ENCODE measurements around the gene ZNF175.

The ZNF175 gene
- long read RNA-seq, full-length matches to known transcripts = 1 of 5 reads
- long read RNA-seq, partial matches to known transcripts = 2 of 5 reads
- long read RNA-seq, other reads (novel, unspliced or antisense) = 2 of 5 reads

DNA sequence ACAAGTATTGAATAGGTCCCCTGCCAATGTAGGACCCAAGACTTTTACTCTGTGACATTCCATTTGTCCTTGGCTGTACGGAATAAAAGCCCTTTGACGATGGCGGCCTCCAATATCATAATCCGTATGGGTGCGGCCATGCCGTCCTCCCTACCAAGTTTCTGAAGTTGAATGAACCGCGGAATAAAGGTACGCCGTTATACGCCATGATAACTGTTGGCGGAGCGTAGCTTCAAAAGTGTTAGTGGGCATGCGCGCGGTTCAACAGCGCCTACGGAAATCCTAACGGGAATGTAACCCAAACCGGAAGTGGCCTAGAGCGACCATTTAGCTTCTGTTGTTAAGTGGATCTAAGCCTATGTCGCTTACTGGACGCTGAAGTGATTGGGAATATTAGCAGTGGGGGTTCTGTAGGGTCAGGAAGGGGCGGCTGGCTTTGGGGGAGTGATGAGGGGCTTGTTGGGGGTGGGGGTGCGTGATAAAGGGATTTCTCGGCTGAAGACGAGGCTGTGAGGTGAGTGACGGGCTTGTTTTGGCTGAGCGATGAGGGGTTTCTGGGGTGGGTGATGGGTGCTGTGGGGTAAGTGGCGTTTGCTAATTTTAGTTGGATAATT lies at the start of gene ZNF175:
ZNF175 (plus strand) TSS at position 322 of the 614 bp plus-strand sequence. CDS start 2,047 bp downstream, outside the sequence.
- peak; percentile 92 to 95 for DNase-seq (ENCODE audit: low read depth in 1 of 2, low spot score in 1 of 2)

DNA sequence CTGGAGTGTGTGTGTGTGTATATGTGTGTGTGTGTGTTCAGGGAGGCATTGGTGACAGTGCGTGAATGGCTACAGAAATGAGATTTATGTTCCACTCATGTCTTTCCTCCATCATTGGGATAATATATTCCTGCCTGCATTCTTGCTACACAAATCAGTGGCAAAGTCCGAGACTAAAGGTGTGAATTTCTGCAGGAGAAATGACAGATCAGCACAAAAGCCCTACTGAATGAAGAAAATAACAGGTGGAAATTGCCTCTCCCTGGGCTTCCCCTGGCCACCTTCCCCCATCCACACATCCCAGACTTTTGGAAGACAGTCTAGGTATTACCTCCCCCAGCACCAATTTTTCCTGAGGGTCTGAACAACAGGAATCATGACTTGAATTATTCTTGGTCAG lies 49.7 kb upstream of the ZNF175 start:
- no peak for DNase-seq (ENCODE audit: low read depth in 1 of 2, low spot score in 1 of 2)
- TF ChIP-seq SPI1 (IDR thresholded peaks at IDR 0.05; ENCODE audit: borderline replicate concordance, low read depth) (no peak), POLR2AphosphoS5 (IDR thresholded peaks at IDR 0.05; ENCODE audit: low read depth) (no peak), GABPA (IDR thresholded peaks at IDR 0.05; ENCODE audit: low read depth) (no peak)
- TF ChIP-seq, protein P1, sequence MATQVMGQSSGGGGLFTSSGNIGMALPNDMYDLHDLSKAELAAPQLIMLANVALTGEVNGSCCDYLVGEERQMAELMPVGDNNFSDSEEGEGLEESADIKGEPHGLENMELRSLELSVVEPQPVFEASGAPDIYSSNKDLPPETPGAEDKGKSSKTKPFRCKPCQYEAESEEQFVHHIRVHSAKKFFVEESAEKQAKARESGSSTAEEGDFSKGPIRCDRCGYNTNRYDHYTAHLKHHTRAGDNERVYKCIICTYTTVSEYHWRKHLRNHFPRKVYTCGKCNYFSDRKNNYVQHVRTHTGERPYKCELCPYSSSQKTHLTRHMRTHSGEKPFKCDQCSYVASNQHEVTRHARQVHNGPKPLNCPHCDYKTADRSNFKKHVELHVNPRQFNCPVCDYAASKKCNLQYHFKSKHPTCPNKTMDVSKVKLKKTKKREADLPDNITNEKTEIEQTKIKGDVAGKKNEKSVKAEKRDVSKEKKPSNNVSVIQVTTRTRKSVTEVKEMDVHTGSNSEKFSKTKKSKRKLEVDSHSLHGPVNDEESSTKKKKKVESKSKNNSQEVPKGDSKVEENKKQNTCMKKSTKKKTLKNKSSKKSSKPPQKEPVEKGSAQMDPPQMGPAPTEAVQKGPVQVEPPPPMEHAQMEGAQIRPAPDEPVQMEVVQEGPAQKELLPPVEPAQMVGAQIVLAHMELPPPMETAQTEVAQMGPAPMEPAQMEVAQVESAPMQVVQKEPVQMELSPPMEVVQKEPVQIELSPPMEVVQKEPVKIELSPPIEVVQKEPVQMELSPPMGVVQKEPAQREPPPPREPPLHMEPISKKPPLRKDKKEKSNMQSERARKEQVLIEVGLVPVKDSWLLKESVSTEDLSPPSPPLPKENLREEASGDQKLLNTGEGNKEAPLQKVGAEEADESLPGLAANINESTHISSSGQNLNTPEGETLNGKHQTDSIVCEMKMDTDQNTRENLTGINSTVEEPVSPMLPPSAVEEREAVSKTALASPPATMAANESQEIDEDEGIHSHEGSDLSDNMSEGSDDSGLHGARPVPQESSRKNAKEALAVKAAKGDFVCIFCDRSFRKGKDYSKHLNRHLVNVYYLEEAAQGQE (IDR thresholded peaks at IDR 0.05; ENCODE audit: insufficient replicate concordance, low read depth) = no peak

More for the DNA sequence above, at the start of gene ZNF175:
- H3K27me3 ChIP-seq (ENCODE audit: insufficient read depth, poor library complexity, severe bottlenecking) = no peaks in the 10 kb centered on the region
- H3K27ac ChIP-seq (replicated peaks) = peak within 1 kb of the TSS; percentile 68
- peak within 1 kb of the TSS; percentile 92 for H3K4me3 ChIP-seq (replicated peaks; ENCODE audit: insufficient read depth, low read length)
- peak; percentile 60 for TF ChIP-seq POLR2AphosphoS5 (IDR thresholded peaks at IDR 0.05; ENCODE audit: low read depth)
- TF ChIP-seq SPI1 (IDR thresholded peaks at IDR 0.05; ENCODE audit: borderline replicate concordance, low read depth) = peak; percentile 32; the same call in 1 of the 2 replicates
- peak; percentile 83 for TF ChIP-seq GABPA (IDR thresholded peaks at IDR 0.05; ENCODE audit: low read depth)
- TF ChIP-seq, protein P2, sequence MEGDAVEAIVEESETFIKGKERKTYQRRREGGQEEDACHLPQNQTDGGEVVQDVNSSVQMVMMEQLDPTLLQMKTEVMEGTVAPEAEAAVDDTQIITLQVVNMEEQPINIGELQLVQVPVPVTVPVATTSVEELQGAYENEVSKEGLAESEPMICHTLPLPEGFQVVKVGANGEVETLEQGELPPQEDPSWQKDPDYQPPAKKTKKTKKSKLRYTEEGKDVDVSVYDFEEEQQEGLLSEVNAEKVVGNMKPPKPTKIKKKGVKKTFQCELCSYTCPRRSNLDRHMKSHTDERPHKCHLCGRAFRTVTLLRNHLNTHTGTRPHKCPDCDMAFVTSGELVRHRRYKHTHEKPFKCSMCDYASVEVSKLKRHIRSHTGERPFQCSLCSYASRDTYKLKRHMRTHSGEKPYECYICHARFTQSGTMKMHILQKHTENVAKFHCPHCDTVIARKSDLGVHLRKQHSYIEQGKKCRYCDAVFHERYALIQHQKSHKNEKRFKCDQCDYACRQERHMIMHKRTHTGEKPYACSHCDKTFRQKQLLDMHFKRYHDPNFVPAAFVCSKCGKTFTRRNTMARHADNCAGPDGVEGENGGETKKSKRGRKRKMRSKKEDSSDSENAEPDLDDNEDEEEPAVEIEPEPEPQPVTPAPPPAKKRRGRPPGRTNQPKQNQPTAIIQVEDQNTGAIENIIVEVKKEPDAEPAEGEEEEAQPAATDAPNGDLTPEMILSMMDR (IDR thresholded peaks at IDR 0.05; ENCODE audit: insufficient read depth, low read length) = no peak
- TF ChIP-seq, protein P1 (IDR thresholded peaks at IDR 0.05; ENCODE audit: insufficient replicate concordance, low read depth) = no peak

GRCh38 chr19:51521781-51522180 lies 49.3 kb upstream of the ZNF175 start:
- H3K27me3 ChIP-seq (ENCODE audit: insufficient read depth, poor library complexity, severe bottlenecking) = no peaks in the 10 kb centered on the region
- TF ChIP-seq GABPA (IDR thresholded peaks at IDR 0.05; ENCODE audit: low read depth) = no peak
- TF ChIP-seq, protein P1 (IDR thresholded peaks at IDR 0.05; ENCODE audit: insufficient replicate concordance, low read depth) = no peak
- no peak for TF ChIP-seq POLR2AphosphoS5 (IDR thresholded peaks at IDR 0.05; ENCODE audit: low read depth)
- TF ChIP-seq, protein P2 (IDR thresholded peaks at IDR 0.05; ENCODE audit: insufficient read depth, low read length) = no peak
- no peak for TF ChIP-seq SPI1 (IDR thresholded peaks at IDR 0.05; ENCODE audit: borderline replicate concordance, low read depth)
- H3K4me3 ChIP-seq (replicated peaks; ENCODE audit: insufficient read depth, low read length) = no peak overlapping the region
- no peak overlapping the region for H3K27ac ChIP-seq (replicated peaks)
- no peak for DNase-seq (ENCODE audit: low read depth in 1 of 2, low spot score in 1 of 2)

More for the DNA sequence above, 49.7 kb upstream of the ZNF175 start:
- no peaks in the 10 kb centered on the region for H3K27me3 ChIP-seq (ENCODE audit: insufficient read depth, poor library complexity, severe bottlenecking)
- H3K4me3 ChIP-seq (replicated peaks; ENCODE audit: insufficient read depth, low read length) = no peak overlapping the region
- no peak overlapping the region for H3K27ac ChIP-seq (replicated peaks)
